SU-DHL-6 (cell line): ENCODE data around the gene ERBB4.

Experiments used
- EZH2phosphoT487 ChIP-seq: fragments of 200-600 bp; sonication (generic), shearing (Covaris generic); conservative IDR thresholded peaks from 2 replicates; pipeline ENCODE4 v1.6.1; 2018; ENCODE audit warnings: mild to moderate bottlenecking, antibody characterized with exemption, low read length, moderate library complexity, mixed read lengths
- TF ChIP-seq, protein P1 (sequence below): fragments of 200-600 bp; sonication (generic); IDR thresholded peaks from one replicate; pipeline ENCODE4 v1.5.1; 2017; ENCODE audit warnings: antibody characterized with exemption, mild to moderate bottlenecking, low read length, moderate library complexity; ENCODE audit not compliant: insufficient read depth, poor library complexity, severe bottlenecking

DNA sequence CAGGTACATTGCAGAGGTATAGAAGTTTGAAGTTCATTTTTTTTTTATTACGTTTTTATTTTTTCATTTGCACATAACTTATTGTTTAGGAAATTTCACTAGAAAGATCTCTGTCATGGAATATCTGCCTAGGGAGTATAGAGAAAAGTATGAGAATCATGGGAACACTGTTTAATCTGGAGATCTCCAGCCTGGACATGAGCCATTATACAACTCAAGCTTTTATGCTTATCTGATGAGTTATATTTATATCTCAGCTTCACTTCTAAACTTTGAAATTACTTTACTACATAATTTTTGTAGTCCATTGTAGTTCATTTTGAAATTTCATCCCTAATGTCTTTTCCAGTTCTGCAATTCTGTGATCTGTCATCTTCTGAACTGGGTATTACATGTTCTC, 515.6 kb downstream of the ERBB4 start:
- TF ChIP-seq, protein P1, sequence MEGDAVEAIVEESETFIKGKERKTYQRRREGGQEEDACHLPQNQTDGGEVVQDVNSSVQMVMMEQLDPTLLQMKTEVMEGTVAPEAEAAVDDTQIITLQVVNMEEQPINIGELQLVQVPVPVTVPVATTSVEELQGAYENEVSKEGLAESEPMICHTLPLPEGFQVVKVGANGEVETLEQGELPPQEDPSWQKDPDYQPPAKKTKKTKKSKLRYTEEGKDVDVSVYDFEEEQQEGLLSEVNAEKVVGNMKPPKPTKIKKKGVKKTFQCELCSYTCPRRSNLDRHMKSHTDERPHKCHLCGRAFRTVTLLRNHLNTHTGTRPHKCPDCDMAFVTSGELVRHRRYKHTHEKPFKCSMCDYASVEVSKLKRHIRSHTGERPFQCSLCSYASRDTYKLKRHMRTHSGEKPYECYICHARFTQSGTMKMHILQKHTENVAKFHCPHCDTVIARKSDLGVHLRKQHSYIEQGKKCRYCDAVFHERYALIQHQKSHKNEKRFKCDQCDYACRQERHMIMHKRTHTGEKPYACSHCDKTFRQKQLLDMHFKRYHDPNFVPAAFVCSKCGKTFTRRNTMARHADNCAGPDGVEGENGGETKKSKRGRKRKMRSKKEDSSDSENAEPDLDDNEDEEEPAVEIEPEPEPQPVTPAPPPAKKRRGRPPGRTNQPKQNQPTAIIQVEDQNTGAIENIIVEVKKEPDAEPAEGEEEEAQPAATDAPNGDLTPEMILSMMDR, result no peak
- TF ChIP-seq EZH2phosphoT487, result no peak
